Right forelimb (tissue), 1 donor: ENCODE data around the gene TPD52L2.
"Not testable (repeated sequence)": the region's sequence is repeated elsewhere in the genome, so short reads cannot be mapped to it uniquely, and the experiment has no call there.

Experiments used
- DNase-seq: peaks from one replicate; pipeline ENCODE4 v3.0.0-alpha.2; 2018

TPD52L2 gene

GRCh38 chr20:63836458-63837344, 28.4 kb upstream of the TPD52L2 start:
- DNase-seq: peak; percentile 71

GRCh38 chr20:63837479-63837878, 27.6 kb upstream of the TPD52L2 start:
- no peak for DNase-seq

DNA sequence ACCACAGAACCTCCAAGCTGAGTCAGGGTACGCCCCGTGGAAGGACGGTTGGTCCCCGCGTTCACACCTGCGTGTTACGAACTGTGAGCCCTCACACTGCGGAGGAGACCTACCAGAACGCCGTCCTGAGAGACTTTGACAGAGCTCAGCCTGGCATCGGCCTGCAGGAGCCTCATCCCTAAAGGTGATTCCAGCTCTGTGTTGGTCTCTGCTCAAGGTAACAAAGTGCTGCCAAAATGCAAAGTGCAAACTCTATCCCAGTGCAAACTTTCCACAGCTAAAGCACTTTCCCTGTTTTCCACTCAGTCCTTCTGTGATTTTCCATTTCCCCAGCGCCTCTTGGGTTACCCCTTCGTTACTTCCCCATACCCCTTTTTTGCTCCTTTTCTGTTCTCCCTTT, 25.4 kb upstream of the TPD52L2 start:
- no peak for DNase-seq

DNA sequence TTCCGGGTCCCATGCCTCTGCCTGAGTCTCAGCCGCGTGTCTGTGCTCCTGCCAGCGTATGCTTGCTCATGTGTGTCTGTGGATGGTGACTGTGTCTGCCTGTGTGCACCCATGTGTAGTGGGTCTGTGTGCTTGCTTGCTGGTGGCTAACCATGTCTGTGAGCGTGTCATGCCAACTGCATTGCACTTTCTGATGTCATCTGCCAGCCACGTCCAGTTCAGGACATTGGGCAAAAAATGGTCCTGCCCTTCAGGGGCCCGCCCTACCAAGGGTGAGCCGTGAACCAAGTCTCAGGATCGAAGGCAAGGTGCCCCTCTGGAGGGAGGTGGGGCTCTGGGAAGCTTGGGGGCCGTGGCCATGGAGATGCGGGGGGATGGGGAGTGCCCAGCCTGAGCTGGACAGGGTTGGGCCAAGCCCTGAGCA, 24.7 kb upstream of the TPD52L2 start:
- DNase-seq: no peak

- DNase-seq: no peak
Measured at GRCh38 chr20:63842258-63842657, 22.8 kb upstream of the TPD52L2 start.

GRCh38 chr20:63843222-63843621, 21.8 kb upstream of the TPD52L2 start:
- DNase-seq: no peak

DNA sequence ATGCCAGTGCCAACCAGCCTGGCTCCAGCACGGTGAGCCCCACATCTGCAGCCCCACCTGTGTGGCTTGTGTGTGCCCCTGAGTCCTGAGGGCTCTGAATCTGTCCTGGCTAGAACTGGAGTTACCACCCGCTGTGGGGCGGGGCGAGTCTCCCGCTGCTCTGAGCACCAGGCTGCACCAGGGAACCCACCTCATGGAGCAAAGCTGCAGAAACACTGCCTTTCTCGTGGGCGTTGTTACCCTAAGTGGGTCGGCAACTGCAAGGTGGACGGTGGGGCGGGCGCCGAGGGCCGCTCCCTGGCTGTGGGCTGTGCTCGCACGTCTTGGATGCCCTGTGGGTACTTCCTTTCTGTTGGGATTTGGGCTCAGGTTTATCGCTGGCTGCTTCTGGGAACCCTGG, 21.3 kb upstream of the TPD52L2 start:
- DNase-seq: no peak

DNA sequence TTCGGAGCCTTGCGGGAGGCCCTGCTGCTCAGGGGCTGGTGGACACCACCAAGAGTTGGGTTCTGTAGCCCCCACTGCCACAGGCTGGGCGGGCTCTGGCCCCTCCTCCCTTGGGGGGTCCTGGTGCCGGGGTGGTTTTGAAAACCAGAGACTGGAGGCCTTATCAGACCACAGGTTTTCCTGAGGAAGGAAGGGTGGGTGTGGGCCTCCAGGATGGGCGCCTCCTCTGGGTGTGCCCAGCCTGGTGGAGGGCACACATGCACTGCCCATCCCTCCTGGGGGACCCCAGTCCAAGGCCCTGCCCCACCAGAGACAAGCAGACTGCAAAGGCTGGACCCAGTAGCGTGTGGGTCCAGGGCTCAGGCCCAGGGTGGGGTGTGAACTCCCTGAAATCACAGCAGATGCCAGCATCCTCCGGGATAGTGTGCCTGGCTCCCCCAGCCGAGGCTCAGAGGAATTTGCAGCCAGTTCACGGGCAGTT, 20.5 kb upstream of the TPD52L2 start:
- DNase-seq: no peak

- DNase-seq: peak; percentile 85
Measured at GRCh38 chr20:63846128-63846771, 18.8 kb upstream of the TPD52L2 start.

GRCh38 chr20:63846888-63847236, 18.2 kb upstream of the TPD52L2 start:
- DNase-seq: no peak

DNA sequence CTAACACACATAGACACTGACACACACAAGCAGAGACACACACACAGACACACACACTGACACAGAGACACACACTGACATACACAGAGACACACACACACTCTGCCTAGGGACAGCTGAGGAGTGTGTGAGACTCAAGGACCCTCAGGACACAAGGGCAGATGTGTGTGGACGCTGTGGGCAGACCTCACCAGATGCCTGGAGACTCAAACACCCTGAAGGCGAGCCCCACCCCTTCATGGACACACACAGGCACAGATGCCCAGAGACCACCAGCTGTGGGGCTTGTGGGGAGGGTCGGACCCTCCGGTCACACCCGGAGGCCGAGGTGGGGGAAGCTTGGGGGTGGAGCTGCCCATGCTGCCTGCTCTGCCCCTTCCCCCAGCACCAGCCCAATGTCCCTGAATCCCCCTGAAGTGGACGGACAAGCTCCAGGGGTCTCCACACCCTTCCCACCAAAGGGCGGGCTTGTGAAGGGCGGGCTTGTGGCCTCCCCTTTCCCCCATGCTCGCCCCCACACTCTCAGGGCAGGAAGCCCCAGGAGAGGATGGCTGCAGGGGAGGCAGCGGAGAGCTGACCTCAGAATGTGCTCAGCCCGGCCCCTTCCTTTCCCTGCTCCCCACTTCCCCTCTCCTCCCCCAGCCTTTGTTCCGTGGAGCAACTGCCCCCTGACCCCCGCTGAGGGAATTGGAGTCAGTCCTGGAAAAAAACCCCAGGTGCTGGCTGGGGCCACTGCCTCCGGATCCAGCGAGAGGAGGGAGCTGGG, 17.6 kb upstream of the TPD52L2 start:
- no peak for DNase-seq

DNA sequence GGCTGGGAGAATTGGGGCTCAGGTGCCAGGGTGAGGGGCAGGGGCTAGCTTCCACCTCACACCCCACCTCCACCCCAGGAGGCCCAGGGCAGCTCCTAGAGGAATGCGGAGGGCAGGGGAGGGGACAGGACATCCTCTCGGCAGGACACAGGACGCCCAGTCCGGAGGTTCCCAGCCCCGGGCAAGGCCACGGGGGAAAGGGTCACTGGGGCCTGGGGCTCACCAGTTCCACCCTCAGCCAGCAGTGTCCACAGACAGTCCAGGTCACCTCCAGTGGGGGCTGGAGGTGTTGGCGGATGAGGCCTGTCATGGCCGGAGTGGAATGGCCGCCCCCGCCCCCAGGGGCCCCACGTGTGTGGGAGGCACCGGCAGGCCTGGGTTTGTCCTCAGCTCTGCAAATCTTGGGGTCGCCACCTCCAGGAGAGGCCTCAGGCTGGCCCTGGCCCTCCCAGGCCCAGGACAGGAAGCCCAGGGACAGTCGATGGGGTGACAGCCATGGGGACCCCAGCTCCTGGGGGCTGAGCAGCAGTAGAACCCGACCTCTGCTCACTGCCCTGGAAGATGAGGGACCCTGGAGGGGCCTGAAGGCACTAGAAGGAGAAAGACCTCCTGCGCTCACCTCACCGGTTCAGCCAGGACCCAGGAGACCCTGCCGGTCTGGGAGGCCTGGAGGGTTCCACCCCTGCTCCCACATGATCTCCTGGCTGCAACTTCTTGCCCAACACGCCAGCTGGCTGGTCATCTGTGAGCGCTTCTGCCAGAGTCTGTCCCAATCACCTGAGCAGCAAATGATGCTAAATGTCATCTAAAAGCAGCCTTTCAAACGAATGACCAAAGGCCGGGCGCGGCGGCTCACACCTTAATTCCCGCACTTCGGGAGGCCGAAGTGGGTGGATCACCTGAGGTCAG, 16.8 kb upstream of the TPD52L2 start:
- no peak for DNase-seq

- DNase-seq: no peak
Measured at GRCh38 chr20:63850689-63851547, 14.2 kb upstream of the TPD52L2 start.

DNA sequence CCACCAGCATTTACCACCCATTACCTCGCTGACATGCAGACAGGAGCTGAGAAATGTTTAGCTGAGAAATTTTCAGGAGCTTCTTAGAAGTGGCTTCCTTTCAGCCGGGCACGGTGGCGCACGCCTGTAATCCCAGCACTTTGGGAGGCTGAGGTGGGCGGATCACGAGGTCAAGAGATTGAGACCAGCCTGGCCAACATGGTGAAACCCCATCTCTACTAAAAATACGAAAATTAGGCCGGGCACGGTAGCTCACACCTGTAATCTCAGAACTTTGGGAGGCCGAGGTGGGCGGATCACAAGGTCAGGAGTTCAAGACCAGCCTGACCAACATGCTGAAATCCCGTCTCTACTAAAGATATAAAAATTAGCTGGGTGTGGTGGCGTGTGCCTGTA, 13.5 kb upstream of the TPD52L2 start:
- not testable (repeated sequence) for DNase-seq

GRCh38 chr20:63853733-63854068, 11.4 kb upstream of the TPD52L2 start:
- DNase-seq: not testable (repeated sequence)

- DNase-seq: peak; percentile 72
Measured at GRCh38 chr20:63854069-63854765, 10.9 kb upstream of the TPD52L2 start.

DNA sequence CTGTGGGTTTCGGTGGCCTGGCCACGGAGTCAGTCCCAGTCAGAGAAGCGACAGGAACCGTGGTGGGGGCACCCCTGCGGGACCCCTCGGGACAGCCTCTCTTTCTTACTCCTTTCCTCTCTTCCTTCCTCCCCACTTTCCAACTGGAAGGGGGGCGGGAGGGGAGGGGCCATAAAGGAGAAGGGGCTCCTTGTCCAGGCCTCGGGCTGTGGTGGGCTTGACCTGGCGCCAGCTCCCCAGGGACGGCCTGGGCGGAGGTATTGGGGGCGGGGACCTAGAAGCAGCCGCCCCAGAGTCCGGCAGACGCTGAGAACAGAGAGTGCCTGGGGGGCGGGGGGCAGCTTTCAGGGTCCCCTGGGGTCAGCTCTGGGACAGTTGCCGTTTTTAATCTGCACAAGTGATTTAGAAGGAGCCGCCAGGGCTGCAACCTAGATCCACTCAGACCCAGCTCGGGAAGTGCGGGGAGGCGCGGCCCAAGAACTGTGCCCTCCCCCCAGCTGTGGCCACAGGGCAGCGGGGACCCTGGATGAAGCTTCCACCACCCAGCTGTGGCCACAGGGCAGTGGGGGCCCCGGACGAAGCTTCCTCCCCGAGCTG, 10.2 kb upstream of the TPD52L2 start:
- DNase-seq: peak; percentile 74

- no peak for DNase-seq
Measured at GRCh38 chr20:63855363-63856097, 9.5 kb upstream of the TPD52L2 start.

GRCh38 chr20:63856098-63856511, 9.0 kb upstream of the TPD52L2 start:
- DNase-seq: no peak
